HEK293 (cell line): Measurements from ENCODE around the gene ONECUT1.

Experiments used
- CTCF ChIP-seq: fragments of 450-650 bp; formaldehyde crosslinking; IDR thresholded peaks from 2 replicates; pipeline ENCODE4 v1.5.1; 2016; ENCODE audit warnings: missing biosample characterization, missing genetic modification characterization
- ZBTB26 ChIP-seq: fragments of 450-650 bp; formaldehyde crosslinking; optimal IDR thresholded peaks from 2 replicates; pipeline ENCODE3; 2016; ENCODE audit warnings: missing biosample characterization, mild to moderate bottlenecking, missing genetic modification characterization
- ZNF274 ChIP-seq, 2 experiments: fragments of 200-500 bp in 1 of 2; fragments of 450-650 bp in 1 of 2; sonication (Bioruptor generic) in 1 of 2; formaldehyde crosslinking in 1 of 2; IDR thresholded peaks; 2 replicates each; pipeline versions ENCODE4 v1.5.1 to v1.6.1; 2014 to 2016; ENCODE audit warnings: borderline replicate concordance in 1 of 2, inconsistent platforms in 1 of 2, low read length in 1 of 2, missing biosample characterization in 1 of 2, missing genetic modification characterization in 1 of 2
- ZNF510 ChIP-seq: fragments of 450-650 bp; formaldehyde crosslinking; IDR thresholded peaks from 2 replicates; pipeline ENCODE4 v1.5.1; 2018; ENCODE audit warnings: mild to moderate bottlenecking, missing genetic modification characterization, missing biosample characterization; ENCODE audit not compliant: insufficient replicate concordance
- ZNF658 ChIP-seq: fragments of 450-650 bp; formaldehyde crosslinking; IDR thresholded peaks from 2 replicates; pipeline ENCODE4; 2016; ENCODE audit warnings: missing biosample characterization, missing genetic modification characterization
- ZSCAN30 ChIP-seq: fragments of 450-650 bp; IDR thresholded peaks from 2 replicates; pipeline ENCODE4 v1.5.1; 2018; ENCODE audit warnings: missing biosample characterization, mild to moderate bottlenecking, missing genetic modification characterization, moderate library complexity

- TF ChIP-seq ZNF510 (tag by site-specific recombination) = no peak
- TF ChIP-seq CTCF (tag by site-specific recombination) = no peak
- TF ChIP-seq ZNF274 (IDR thresholded peaks at IDR 0.05; ENCODE audit: low read length) = no peak
- TF ChIP-seq ZNF274 (tag by site-specific recombination; IDR thresholded peaks at IDR 0.05; ENCODE audit: borderline replicate concordance) = no peak
- TF ChIP-seq ZSCAN30 (tag by site-specific recombination) = no peak
- no peak for TF ChIP-seq ZNF658 (tag by site-specific recombination)
- no peak for TF ChIP-seq ZBTB26 (tag by site-specific recombination)
Observed at GRCh38 chr15:52710708-52711389, 79.3 kb downstream of the ONECUT1 start.
